GM18505 (cell line): Measurements from ENCODE around the gene GTF2A1.

Source experiments
- ATAC-seq: cut with Tn5 transposase; IDR thresholded peaks from one replicate; pipeline ENCODE4 v1.9.1; 2021; ENCODE audit not compliant: unreplicated experiment
- POLR2A ChIP-seq: IDR thresholded peaks from 4 replicates; pipeline ENCODE4 v1.6.1; 2011; ENCODE audit warnings: borderline replicate concordance; ENCODE audit not compliant: insufficient read depth, insufficient read length; ENCODE audit errors: extremely low read depth

Gene GTF2A1

GRCh38 chr14:81220580-81220829 is 254 bp downstream of the GTF2A1 start:
- no peak for ATAC-seq
- TF ChIP-seq POLR2A = no peak

DNA sequence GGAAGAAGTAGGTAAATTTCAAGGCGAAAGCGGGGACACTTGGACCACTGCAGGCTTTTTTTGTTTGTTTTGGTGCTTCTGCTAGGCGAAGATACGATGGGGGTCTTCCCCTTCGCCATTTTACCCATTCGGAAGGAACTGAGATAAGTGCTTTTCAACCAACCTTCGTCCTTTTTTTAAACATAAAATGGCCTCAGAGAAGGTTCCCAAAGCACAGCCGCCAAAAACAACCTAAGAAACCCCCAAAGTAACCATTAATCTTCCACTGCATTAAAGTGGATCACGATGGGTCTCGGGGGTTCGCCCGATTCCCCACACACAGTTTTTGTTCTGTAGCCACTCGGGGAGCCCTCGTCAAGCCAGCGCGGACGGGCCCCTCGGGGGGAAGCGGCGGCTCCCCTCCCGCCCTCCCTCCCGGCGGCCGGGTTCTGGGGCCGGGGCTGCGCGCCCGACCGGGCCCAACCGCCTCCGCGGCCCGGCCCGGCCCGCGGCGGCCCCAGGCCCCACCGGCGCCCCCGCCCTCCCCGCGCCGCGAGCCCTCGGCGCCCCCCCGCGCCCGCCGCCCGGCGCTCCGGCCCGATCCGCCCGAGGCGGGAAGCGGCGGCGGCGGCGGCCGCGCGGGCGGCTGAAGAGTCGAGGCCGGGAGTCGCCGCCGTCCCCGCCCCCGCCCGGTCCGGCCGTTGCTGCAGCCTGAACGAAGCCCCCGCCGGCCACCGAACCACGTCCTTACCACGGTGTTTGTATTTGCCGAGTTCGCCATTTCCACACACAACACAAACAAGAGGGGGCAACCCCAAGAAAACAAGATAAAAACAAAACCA is 790 bp downstream of the GTF2A1 start:
- ATAC-seq = no peak
- no peak for TF ChIP-seq POLR2A

DNA sequence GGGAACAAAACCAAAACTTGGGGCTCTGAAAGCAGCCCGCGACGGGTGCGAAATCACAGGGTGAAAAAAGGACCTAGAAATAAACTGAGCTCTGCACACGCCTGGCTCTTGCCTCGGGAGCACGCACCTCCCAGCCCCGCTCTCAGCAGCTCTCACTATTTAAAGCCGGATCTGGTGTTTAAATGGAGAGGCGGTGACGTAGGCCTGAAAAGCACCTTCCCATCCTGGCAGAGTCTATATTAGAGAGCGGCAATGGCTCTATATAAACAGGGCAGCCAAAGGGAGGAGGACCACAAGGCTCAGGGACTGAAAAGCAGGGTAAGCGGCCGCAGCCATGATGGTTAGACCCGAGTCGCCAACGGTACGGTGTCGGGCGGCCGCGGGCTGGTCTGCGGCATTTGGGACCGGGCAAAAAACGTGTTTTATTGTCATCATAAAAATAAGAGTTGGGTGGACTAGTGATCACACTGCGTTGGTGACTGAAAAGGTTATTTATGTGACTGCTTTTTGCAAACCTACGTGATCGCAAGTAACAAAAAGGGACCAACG is 1.5 kb downstream of the GTF2A1 start:
- TF ChIP-seq POLR2A = peak; percentile 98
- ATAC-seq = peak; percentile 49

GRCh38 chr14:81211844-81212243 is 8.9 kb downstream of the GTF2A1 start:
- TF ChIP-seq POLR2A = no peak
- no peak for ATAC-seq

DNA sequence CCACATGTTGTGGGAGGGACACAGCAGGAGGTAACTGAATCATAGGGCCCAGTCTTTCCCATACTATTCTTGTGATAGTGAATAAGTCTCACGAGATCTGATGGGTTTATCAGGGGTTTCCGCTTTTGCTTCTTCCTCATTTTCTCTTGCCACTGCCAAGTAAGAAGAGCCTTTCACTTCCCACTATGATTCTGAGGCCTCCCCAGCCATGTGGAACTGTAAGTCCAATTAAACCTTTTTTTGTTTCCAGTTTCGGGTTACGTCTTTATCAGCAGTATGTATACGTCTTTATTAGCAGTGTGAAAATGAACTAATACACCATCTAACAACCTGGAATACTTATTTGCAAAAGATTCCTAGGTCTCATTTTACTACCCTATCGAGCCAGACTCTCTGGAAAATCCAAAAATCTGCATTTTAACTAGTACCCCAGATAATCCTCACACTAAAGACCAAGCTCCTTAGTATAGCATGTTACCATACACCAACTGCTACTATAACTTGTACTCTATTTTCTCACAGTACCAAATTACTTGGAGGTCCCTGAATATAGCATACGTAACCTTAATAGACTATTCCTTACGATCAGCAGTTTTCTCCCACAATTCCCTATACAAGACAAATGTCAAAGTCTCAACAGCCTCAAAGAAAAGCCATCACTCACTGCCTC is 11.5 kb downstream of the GTF2A1 start:
- ATAC-seq = peak; percentile 69
- no peak for TF ChIP-seq POLR2A

DNA sequence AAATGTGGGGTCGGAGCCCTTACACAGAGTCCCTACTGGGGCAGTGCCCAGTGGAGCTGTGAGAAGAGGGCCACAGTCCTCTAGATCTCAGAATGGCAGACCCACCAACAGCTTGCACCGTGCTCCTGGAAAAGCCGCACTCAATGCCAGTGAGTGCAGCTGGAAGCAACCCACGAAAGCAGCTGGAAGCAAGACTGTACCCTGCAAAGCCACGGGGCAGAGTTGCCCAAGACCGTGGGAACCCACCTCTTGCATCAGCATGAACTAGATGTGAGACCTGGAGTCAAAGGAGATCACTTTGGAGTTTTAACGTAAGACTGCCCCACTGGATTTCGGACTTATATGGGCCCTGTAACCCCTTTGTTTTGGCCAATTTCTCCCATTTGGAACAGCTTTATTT is 12.3 kb downstream of the GTF2A1 start:
- no peak for TF ChIP-seq POLR2A
- no peak for ATAC-seq

GRCh38 chr14:81206115-81206514 is 14.6 kb downstream of the GTF2A1 start:
- TF ChIP-seq POLR2A = no peak
- ATAC-seq = no peak

DNA sequence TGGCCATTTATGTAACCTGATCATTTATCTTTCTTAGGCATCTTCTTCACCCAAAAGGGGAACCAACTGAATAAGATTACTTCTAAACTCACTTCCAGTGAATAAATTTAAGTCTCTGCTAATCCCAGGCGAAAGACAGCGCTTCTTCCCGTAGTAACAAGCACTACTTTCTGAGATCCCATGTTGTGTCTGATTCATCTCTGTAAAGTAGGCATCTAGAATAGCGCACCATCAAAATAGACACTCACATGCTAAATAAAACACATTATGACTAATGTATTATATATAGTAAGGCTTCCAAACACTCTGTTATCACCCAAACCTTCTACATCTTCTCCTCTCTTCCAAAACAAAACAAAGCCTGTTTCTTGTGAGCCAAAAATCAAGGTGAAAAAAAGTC is 15.1 kb downstream of the GTF2A1 start:
- no peak for TF ChIP-seq POLR2A
- ATAC-seq = no peak

DNA sequence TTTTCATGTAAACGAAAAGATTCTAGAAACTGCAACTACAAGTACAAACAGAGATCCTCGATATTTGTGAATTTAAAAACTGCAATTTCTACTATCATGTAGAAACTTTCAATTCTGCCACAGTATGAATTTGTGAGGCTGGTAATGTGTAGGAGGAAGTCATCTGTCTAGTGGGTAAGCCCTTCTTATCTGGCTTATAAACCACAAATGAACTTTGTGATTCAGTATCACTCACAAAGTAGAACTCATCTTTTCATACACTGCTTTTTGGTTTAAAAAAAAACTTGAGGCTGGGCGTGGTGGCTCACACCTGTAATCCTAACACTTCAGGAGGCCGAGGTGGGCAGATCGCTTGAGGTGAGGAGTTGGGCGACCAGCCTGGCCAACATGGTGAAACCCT is 20.7 kb downstream of the GTF2A1 start:
- no peak for TF ChIP-seq POLR2A
- no peak for ATAC-seq

GRCh38 chr14:81199084-81199483 is 21.7 kb downstream of the GTF2A1 start:
- TF ChIP-seq POLR2A = no peak
- ATAC-seq = no peak

GRCh38 chr14:81198651-81199050 is 22.1 kb downstream of the GTF2A1 start:
- ATAC-seq = no peak
- TF ChIP-seq POLR2A = no peak

- no peak for TF ChIP-seq POLR2A
- ATAC-seq = peak; percentile 69
Measured at GRCh38 chr14:81193924-81194633, 26.7 kb downstream of the GTF2A1 start.

GRCh38 chr14:81192594-81192993 is 28.2 kb downstream of the GTF2A1 start:
- ATAC-seq = no peak
- no peak for TF ChIP-seq POLR2A
